ENCODE results near the gene PTPN13.
"Not testable (repeated sequence)": the region's sequence is repeated elsewhere in the genome, so short reads cannot be mapped to it uniquely, and the experiment has no call there.

PTPN13 gene

DNA sequence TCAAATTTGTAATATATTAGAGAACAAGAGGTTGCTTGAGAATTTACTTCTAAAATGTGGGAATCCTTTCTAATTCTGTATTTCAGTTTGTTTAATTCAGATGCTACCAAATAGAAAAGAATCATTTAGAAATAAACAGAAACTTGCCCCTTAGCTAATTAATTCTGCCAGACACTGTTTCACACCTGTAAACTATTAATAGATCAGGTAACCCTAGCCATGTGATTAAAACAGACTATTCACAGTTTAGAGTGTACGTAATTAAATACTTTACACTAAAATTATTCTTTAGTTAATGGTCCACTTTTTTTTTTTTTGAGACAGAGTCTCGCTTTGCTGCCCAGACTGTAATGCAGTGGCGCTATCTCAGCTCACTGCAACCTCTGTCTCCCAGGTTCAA is 124.0 kb downstream of the PTPN13 start:
- no peak for DNase-seq (ENCODE audit: extremely low read depth, low read depth)
- TF ChIP-seq, protein P1, sequence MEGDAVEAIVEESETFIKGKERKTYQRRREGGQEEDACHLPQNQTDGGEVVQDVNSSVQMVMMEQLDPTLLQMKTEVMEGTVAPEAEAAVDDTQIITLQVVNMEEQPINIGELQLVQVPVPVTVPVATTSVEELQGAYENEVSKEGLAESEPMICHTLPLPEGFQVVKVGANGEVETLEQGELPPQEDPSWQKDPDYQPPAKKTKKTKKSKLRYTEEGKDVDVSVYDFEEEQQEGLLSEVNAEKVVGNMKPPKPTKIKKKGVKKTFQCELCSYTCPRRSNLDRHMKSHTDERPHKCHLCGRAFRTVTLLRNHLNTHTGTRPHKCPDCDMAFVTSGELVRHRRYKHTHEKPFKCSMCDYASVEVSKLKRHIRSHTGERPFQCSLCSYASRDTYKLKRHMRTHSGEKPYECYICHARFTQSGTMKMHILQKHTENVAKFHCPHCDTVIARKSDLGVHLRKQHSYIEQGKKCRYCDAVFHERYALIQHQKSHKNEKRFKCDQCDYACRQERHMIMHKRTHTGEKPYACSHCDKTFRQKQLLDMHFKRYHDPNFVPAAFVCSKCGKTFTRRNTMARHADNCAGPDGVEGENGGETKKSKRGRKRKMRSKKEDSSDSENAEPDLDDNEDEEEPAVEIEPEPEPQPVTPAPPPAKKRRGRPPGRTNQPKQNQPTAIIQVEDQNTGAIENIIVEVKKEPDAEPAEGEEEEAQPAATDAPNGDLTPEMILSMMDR (IDR thresholded peaks at IDR 0.05; ENCODE audit: low read depth, low read length, missing control alignments) = no peak
- H3K4me3 ChIP-seq (replicated peaks; ENCODE audit: low read depth, low read length) = no peak overlapping the region

- not testable (repeated sequence) for H3K4me3 ChIP-seq (replicated peaks; ENCODE audit: low read depth, low read length); DNase-seq (ENCODE audit: extremely low read depth, low read depth)
These were observed 125.0 kb downstream of the PTPN13 start for GRCh38 chr4:86719149-86719548.

GRCh38 chr4:86720508-86721068 is 126.5 kb downstream of the PTPN13 start:
- H3K4me3 ChIP-seq (replicated peaks; ENCODE audit: low read depth, low read length) = no peak overlapping the region
- TF ChIP-seq, protein P1 (IDR thresholded peaks at IDR 0.05; ENCODE audit: low read depth, low read length, missing control alignments) = no peak
- DNase-seq (ENCODE audit: extremely low read depth, low read depth) = no peak

DNA sequence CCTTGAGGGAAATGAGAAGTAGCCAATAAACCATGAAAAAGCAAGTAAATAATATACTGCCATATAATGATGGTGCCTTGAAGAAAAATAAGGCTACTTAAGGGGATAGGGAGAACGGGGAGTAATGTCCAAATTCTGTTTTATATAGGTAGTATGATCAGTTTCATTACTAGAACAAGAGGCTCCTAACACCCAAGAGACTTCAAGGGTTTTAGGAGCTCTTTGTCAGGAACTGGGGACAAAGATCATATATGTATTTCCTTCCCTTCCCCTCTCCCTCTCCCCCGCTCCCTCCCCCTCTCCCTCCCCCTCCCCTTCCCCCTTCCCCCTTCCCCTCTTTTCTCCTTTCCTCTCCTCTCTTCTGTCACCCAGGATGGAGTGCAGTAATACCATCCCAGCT is 127.3 kb downstream of the PTPN13 start:
- no peak overlapping the region for H3K4me3 ChIP-seq (replicated peaks; ENCODE audit: low read depth, low read length)
- no peak for DNase-seq (ENCODE audit: extremely low read depth, low read depth)
- TF ChIP-seq, protein P1 (IDR thresholded peaks at IDR 0.05; ENCODE audit: low read depth, low read length, missing control alignments) = no peak

DNA sequence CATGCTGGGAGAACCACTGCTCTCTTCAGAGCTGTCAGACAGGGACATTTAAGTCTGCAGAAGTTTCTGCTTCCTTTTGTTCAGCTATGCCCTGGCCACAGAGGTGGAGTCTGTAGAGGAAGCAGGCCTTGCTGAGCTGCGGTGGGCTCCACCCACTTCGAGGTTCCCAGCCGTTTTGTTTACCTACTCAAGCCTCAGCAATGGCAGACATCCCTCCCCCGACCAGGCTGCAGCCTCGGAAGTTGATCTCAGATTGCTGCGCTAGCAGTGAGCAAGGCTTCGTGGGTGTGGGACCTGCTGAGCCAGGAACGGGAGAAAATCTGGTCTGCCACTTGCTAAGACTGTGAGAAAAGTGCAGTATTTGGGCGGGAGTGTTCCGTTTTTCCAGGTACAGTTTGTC is 136.2 kb downstream of the PTPN13 start:
- no peak for DNase-seq (ENCODE audit: extremely low read depth, low read depth)
- H3K4me3 ChIP-seq (replicated peaks; ENCODE audit: low read depth, low read length) = no peak overlapping the region
- TF ChIP-seq, protein P1 (IDR thresholded peaks at IDR 0.05; ENCODE audit: low read depth, low read length, missing control alignments) = no peak

DNA sequence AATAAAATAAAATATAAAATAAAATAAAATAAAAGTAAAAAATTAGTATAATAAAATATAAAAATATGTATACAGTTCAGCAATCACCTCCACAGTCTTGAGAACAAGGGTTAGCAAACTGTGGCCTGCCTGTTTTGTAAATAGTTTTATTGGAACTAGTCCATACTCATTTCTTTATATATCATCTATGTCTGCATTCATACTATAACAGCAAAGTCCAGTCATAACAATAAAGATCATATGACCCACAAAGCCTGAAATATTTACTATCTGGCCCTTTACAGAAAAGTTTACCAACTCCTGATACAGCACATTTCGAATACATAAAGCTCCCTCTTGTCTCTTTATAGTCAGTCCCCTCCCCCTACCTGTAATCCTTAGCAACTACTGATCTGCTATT is 143.1 kb downstream of the PTPN13 start:
- DNase-seq (ENCODE audit: extremely low read depth, low read depth) = no peak
- TF ChIP-seq, protein P1 (IDR thresholded peaks at IDR 0.05; ENCODE audit: low read depth, low read length, missing control alignments) = no peak
- H3K4me3 ChIP-seq (replicated peaks; ENCODE audit: low read depth, low read length) = no peak overlapping the region

DNA sequence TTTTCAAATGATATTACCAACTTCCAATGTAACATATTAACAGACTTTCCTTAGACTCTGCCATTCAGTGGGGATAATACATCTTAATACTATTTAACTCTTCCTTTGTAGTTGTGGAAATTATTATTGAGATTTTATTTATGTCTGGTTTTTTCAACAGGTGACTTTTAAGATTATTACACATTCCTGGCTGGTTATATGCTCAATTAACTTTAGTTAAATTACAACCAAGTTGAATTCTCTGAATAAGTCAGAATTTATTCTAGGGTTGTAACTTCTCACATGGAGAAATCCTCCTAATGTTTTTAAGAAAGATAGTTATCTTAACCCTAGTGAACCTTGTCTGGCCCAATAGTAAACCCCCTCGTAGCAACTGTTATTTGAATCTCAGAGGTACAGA is 147.7 kb downstream of the PTPN13 start:
- TF ChIP-seq, protein P1 (IDR thresholded peaks at IDR 0.05; ENCODE audit: low read depth, low read length, missing control alignments) = no peak
- no peak for DNase-seq (ENCODE audit: extremely low read depth, low read depth)
- no peak overlapping the region for H3K4me3 ChIP-seq (replicated peaks; ENCODE audit: low read depth, low read length)
